GM12873 (cell line): ENCODE measurements around the gene KLK13.
A peak's percentile ranks its signal among the peaks of the same experiment; 100 is the strongest.

Experiments used
- CTCF ChIP-seq: IDR thresholded peaks from 2 replicates; pipeline ENCODE4 v1.5.1; 2012; ENCODE audit warnings: low read depth, mild to moderate bottlenecking, moderate library complexity, low read length, control low read depth; ENCODE audit not compliant: insufficient read depth; ENCODE audit errors: missing control alignments

The KLK13 gene

GRCh38 chr19:51097166-51097738 lies 32.4 kb upstream of the KLK13 start:
- peak; percentile 86 for TF ChIP-seq CTCF

- peak; percentile 37 for TF ChIP-seq CTCF
Observed at GRCh38 chr19:51096473-51097165, 31.7 kb upstream of the KLK13 start.

- peak; percentile 76 for TF ChIP-seq CTCF
Observed at GRCh38 chr19:51094696-51095279, 29.9 kb upstream of the KLK13 start.

GRCh38 chr19:51093510-51094345 lies 28.8 kb upstream of the KLK13 start:
- no peak for TF ChIP-seq CTCF

GRCh38 chr19:51093101-51093500 lies 28.2 kb upstream of the KLK13 start:
- TF ChIP-seq CTCF, result no peak

- TF ChIP-seq CTCF, result no peak
Observed at GRCh38 chr19:51091895-51092873, 27.3 kb upstream of the KLK13 start.
